Stomach (tissue), 9 donors: ENCODE results near the gene CABCOCO1. TPM values are rescaled to one million over a fixed set of nuclear protein-coding genes. Genes with fewer than 3 reads are reported as not detected.

Source experiments
- DNase-seq, 2 donors: peaks; one replicate each; pipeline versions ENCODE4 v3.0.0 to v3.0.0-alpha.2; 2013 to 2019
- H3K27ac ChIP-seq, 5 donors: fragments of 200-600 bp in 4 of 5; sonication (generic) in 4 of 5; one replicate each; pipeline ENCODE4 v1.5.1; 2013 to 2019; ENCODE audit warnings: mild to moderate bottlenecking in 1 of 5, moderate library complexity in 1 of 5
- H3K27me3 ChIP-seq, 3 donors: fragments of 200-600 bp; sonication (generic); one replicate each; pipeline ENCODE4 v1.5.1; 2017 to 2019; ENCODE audit warnings: mixed run types in 1 of 3
- H3K36me3 ChIP-seq, 4 donors: fragments of 200-600 bp; sonication (generic); 1 replicate in 3 of 4; 2 replicates in 1 of 4; pipeline ENCODE4 v1.5.1; 2016 to 2019
- H3K4me1 ChIP-seq, 4 donors: fragments of 200-600 bp; sonication (generic); one replicate each; pipeline ENCODE4 v1.5.1; 2016 to 2019
- H3K4me3 ChIP-seq, 4 donors: fragments of 200-600 bp; sonication (generic) in 3 of 4; one replicate each; pipeline ENCODE4 v1.5.1; 2016 to 2019; ENCODE audit warnings: mild to moderate bottlenecking in 1 of 4
- H3K9me3 ChIP-seq, 4 donors: fragments of 200-600 bp; sonication (generic); one replicate each; pipeline ENCODE4 v1.5.1; 2016 to 2019
- CTCF ChIP-seq, 7 experiments: fragments of 450-650 bp in 4 of 7; fragments of 200-600 bp in 3 of 7; sonication (generic) in 3 of 7; IDR thresholded peaks; one replicate each; pipeline ENCODE4 v1.5.1; 2016 to 2019; ENCODE audit warnings: antibody characterized with exemption in 7 of 7, control low read depth in 2 of 7, mild to moderate bottlenecking in 1 of 7
- EP300 ChIP-seq: sonication (generic); formaldehyde crosslinking; IDR thresholded peaks from one replicate; pipeline ENCODE4 v1.6.1; 2017; ENCODE audit warnings: antibody characterized with exemption
- POLR2A ChIP-seq, 4 donors: fragments of 450-650 bp; IDR thresholded peaks; one replicate each; pipeline ENCODE4 v1.6.1; 2016; ENCODE audit warnings: antibody characterized with exemption in 4 of 4, control low read depth in 2 of 4, mild to moderate bottlenecking in 1 of 4, moderate library complexity in 1 of 4
- POLR2AphosphoS5 ChIP-seq, 3 donors: sonication (generic); formaldehyde crosslinking; IDR thresholded peaks; one replicate each; pipeline ENCODE4 v1.6.1; 2016; ENCODE audit warnings: antibody characterized with exemption in 3 of 3
- WGBS, 5 donors: extraction: QIAGEN DNeasy Blood & Tissue Kit in 3 of 5; methylation state at CpG; one replicate each; pipeline versions ENCODE4 v1.1.5 to v1.1.7; 2013 to 2018; 5-methylcytosine and 5-hydroxymethylcytosine counted together
- intact Hi-C: fragments of 100-400 bp; cut with DNase I; formaldehyde crosslinking; loops from one replicate; pipeline ENCODE4 v1.15.1; 2023; ENCODE audit warnings: low total_unique reads
- polyA plus RNA-seq, 3 donors: library from polyadenylated mRNA; stranded (reverse); fragments of 200-250 nt; gene quantifications; one replicate each; pipeline ENCODE4 v1.2.3, GENCODE V29; 2013
- total RNA-seq, 5 donors: library from RNA; depleted of rRNA; stranded (reverse); fragments of >200 nt; gene quantifications; one replicate each; pipeline versions ENCODE4 v1.1.0 to v1.2.3, GENCODE V29; 2014 to 2016
- donor health status: healthy with polysubstance abuse.
- donor health status: Bipolar disorder and iron deficiency.
- donor health status: healthy.

CABCOCO1 gene
- total and polyA plus RNA-seq, 8 donors, result 0.30 to 2.6 (median 1.3) TPM; not detected in 4

GRCh38 chr10:61750943-61751471, 88.3 kb downstream of the CABCOCO1 start:
- intact Hi-C loops, result no loop called here
- H3K4me3 ChIP-seq, result no peak overlapping the region
- no peaks in the 10 kb centered on the region for H3K9me3 ChIP-seq
- H3K27me3 ChIP-seq, result no peaks in the 10 kb centered on the region
- peak; percentile 84 to 89 for DNase-seq
- H3K36me3 ChIP-seq, result no peaks in the 10 kb centered on the region
- 46 to 58% (median 54%) methylated on average over 6 of the region's 6 CpGs for WGBS, 5 donors
- no peak for TF ChIP-seq EP300
- TF ChIP-seq CTCF (IDR thresholded peaks at IDR 0.05), result peak in 5 of 7 experiments; percentile 57 to 82 (median 68)
- no peak for TF ChIP-seq POLR2A (IDR thresholded peaks at IDR 0.05)
- peak in 1 of 3 donors; percentile 43 for TF ChIP-seq POLR2AphosphoS5 (IDR thresholded peaks at IDR 0.05)
- H3K27ac ChIP-seq, result peak overlapping the region in 2 of 5 donors; percentile 44 to 60
- H3K4me1 ChIP-seq, result peaks cover 8 to 60% (median 36%) of the 10 kb centered on the region in 4 donors

- DNase-seq, result no peak
- WGBS, 5 donors, result 37 to 44% (median 41%) methylated on average over 3 of the region's 3 CpGs
- intact Hi-C loops, result no loop called here
- Histone ChIP-seq H3K4me1 (peaks cover 8 to 60% (median 36%) of the 10 kb centered on the region in 4 donors), H3K4me3 (no peak overlapping the region), H3K36me3 (no peaks in the 10 kb centered on the region), H3K9me3 (no peaks in the 10 kb centered on the region), H3K27ac (peak overlapping the region in 4 of 5 donors; percentile 9 to 60 (median 50)), H3K27me3 (no peaks in the 10 kb centered on the region)
- no peak for TF ChIP-seq CTCF (IDR thresholded peaks at IDR 0.05)
- no peak for TF ChIP-seq POLR2A (IDR thresholded peaks at IDR 0.05)
- no peak for TF ChIP-seq POLR2AphosphoS5 (IDR thresholded peaks at IDR 0.05)
- no peak for TF ChIP-seq EP300
Measured at GRCh38 chr10:61751599-61751998, 88.9 kb downstream of the CABCOCO1 start.

- 14 to 24% (median 18%) methylated on average over 6 of the region's 6 CpGs for WGBS, 5 donors
- H3K27ac ChIP-seq, result peak overlapping the region in 4 of 5 donors; percentile 9 to 60 (median 50)
- H3K4me3 ChIP-seq, result no peak overlapping the region
- intact Hi-C loops, result no loop called here
- H3K36me3 ChIP-seq, result no peaks in the 10 kb centered on the region
- no peaks in the 10 kb centered on the region for H3K27me3 ChIP-seq
- DNase-seq, result peak in 1 of 2 donors; percentile 41
- no peaks in the 10 kb centered on the region for H3K9me3 ChIP-seq
- peaks cover 8 to 62% (median 35%) of the 10 kb centered on the region in 4 donors for H3K4me1 ChIP-seq
- TF ChIP-seq CTCF (IDR thresholded peaks at IDR 0.05), result no peak
- TF ChIP-seq EP300, result no peak
- TF ChIP-seq POLR2A (IDR thresholded peaks at IDR 0.05), result no peak
- TF ChIP-seq POLR2AphosphoS5 (IDR thresholded peaks at IDR 0.05), result no peak
Measured at GRCh38 chr10:61752111-61753011, 89.6 kb downstream of the CABCOCO1 start.

GRCh38 chr10:61753453-61753852, 90.7 kb downstream of the CABCOCO1 start:
- WGBS, 5 donors, result 51 to 71% (median 64%) methylated on average over 3 of the region's 3 CpGs
- H3K9me3 ChIP-seq, result no peaks in the 10 kb centered on the region
- H3K27ac ChIP-seq, result no peak overlapping the region
- no peak for DNase-seq
- H3K27me3 ChIP-seq, result no peaks in the 10 kb centered on the region
- intact Hi-C loops, result no loop called here
- no peak for TF ChIP-seq POLR2A (IDR thresholded peaks at IDR 0.05)
- H3K4me1 ChIP-seq, result peaks cover 8 to 64% (median 36%) of the 10 kb centered on the region in 4 donors
- no peak overlapping the region for H3K4me3 ChIP-seq
- no peaks in the 10 kb centered on the region for H3K36me3 ChIP-seq
